Fibroblast of the aortic adventitia (primary cell): ENCODE measurements around the gene NACC2. TPM values are rescaled to one million over a fixed set of nuclear protein-coding genes. Genes with fewer than 3 reads are reported as not detected.

Source experiments
- DNase-seq: peaks from one replicate; pipeline ENCODE4 v3.0.0-alpha.2; 2010; ENCODE audit warnings: low read depth
- H3K4me3 ChIP-seq: 2 replicates; pipeline ENCODE4 v1.5.1; 2011; ENCODE audit warnings: low read depth, mild to moderate bottlenecking, control low read depth, low read length, moderate library complexity
- total RNA-seq: library from RNA; depleted of rRNA; stranded (reverse); fragments of >200 nt; gene quantifications from 2 replicates; pipeline ENCODE4 v1.2.3, GENCODE V29; 2012; ENCODE audit warnings: low replicate concordance
- TF ChIP-seq, protein P1 (sequence below): IDR thresholded peaks from 2 replicates; pipeline ENCODE4 v1.5.1; 2011; ENCODE audit warnings: mild to moderate bottlenecking, low read length, control low read depth, inconsistent platforms; ENCODE audit not compliant: insufficient read depth

NACC2 gene
- total RNA-seq, 1 donor = 17.4 TPM

- TF ChIP-seq, protein P1, sequence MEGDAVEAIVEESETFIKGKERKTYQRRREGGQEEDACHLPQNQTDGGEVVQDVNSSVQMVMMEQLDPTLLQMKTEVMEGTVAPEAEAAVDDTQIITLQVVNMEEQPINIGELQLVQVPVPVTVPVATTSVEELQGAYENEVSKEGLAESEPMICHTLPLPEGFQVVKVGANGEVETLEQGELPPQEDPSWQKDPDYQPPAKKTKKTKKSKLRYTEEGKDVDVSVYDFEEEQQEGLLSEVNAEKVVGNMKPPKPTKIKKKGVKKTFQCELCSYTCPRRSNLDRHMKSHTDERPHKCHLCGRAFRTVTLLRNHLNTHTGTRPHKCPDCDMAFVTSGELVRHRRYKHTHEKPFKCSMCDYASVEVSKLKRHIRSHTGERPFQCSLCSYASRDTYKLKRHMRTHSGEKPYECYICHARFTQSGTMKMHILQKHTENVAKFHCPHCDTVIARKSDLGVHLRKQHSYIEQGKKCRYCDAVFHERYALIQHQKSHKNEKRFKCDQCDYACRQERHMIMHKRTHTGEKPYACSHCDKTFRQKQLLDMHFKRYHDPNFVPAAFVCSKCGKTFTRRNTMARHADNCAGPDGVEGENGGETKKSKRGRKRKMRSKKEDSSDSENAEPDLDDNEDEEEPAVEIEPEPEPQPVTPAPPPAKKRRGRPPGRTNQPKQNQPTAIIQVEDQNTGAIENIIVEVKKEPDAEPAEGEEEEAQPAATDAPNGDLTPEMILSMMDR = no peak
- peak overlapping the region; percentile 5 for H3K4me3 ChIP-seq
- no peak for DNase-seq
These were observed 2.3 kb downstream of the NACC2 start for GRCh38 chr9:136092741-136093140.

DNA sequence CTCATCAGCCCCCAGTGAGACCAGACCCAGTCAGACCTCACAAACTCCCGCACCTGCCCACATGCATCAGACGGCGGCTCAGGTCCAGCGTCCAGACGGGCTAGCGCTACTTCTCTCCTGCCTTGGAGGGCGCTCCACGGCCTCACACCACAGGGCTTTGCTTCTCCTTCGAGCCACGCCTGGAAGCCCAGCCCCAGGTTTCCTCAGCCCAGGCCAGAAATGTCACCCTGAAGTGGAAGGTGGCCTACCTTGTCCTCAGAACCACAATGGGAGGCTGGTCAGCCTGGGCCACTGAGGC is 2.8 kb downstream of the NACC2 start:
- H3K4me3 ChIP-seq = no peak overlapping the region
- TF ChIP-seq, protein P1 = no peak
- no peak for DNase-seq

DNA sequence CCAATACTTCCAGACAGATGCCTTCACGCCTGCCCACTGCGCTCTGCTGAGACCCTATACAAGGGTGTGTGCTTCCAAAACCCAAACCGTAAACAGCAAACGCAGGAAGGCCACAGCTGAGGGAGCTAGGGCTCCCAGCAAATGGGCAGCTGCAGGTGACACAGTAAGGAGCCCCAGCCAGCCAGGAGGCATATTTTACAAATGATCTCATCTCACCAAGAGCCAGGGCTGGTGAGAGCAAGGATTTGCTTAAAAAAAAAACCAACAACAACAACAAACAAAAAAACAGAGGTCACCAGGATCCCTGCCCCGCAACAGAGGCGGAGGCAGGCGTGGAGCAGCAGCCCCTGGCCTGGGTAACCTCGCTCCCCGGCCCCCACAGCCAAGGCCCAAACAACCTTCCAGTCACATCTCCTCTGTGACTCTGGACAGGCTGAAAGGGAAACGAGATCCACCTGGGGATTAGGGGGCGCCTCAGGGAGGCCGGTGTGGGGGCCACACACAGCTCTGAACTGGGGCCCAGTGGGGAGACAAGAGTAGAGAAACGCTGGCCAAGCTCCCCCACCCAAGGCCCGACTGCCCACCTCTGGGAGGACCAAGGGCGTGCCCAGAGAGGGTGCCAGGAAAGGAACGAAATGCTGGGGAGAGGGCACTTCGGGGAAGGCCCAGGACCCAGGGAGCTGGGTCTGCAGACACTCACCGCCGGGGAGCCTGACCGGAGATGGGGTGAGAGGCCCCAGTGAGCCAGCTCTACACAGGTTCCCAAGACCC is 3.3 kb downstream of the NACC2 start:
- TF ChIP-seq, protein P1 = no peak
- no peak overlapping the region for H3K4me3 ChIP-seq
- no peak for DNase-seq

DNA sequence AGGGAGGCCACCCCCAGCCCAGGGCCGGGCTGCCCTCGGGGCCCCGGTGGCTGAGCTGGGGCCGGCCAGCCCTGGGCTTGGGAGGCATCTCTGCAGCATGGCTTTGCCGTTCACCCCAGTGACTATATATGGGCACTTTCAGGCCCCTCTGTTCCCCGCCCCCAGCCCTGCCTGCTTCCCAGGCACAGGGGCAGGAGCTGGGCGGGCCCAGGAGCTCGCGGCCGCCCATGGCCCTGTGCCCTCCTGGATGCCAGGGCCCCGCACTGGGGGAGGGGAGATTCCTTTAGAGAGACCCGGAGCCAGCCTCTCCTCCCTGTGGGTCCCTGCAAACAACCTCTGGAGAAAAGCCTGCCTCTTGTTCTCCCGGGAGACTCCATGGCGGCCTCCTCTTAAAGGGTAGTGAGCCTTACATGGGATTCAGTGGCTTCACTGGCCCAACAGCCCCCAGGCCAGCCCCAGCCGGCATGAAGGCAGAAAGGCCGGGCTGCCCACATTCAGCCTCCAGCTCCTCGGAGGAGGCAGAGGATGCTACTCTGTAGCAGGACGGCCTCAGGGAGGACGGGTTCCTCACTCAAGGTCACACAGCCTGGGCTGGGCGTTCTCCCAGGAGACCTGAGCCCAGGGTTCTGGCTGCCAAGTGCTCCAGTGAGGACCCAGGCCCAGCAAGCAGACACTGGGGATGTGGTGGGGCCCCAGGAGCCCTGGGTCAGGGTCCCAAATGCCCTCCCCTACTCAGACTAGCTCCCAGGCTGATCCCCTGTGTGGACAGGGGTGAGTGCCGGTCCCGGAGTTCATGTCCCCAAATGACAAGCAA is 4.1 kb downstream of the NACC2 start:
- DNase-seq = no peak
- TF ChIP-seq, protein P1 = no peak
- no peak overlapping the region for H3K4me3 ChIP-seq

DNA sequence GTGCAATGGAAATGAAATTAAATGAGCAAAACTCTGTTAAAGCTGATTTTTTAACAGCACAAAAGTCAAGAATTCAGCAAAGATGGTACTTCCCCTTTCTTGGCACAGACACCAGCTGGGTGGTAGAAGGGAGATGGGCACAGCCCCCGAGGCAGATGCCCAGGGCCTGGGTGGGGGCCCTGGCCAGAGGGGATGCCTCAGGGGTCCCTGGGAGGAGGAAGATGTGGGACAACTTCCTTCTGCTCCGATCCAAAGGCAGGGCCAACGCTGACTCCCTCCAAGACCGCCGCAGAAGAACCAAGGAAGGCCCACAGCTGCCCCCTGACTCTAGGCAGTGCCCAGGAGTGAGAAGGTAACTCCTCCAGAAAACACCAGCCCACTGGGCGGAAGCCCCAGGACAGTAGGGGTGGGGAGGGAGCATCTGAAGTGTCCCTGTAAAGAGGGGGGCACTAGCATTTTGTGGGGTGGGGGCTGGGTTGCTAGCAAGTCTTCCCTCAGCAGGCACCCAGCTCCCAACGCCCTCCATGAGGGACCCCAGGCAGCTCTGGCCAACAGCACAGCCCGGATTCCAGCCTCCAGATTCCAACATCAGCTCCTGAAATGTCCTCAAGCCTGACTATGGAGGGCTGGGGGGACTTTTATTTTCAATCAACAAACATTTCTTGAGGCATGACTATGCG is 4.9 kb downstream of the NACC2 start:
- DNase-seq = no peak
- H3K4me3 ChIP-seq = no peak overlapping the region
- TF ChIP-seq, protein P1 = no peak

GRCh38 chr9:136089697-136090045 is 5.4 kb downstream of the NACC2 start:
- peak; percentile 71 for DNase-seq
- TF ChIP-seq, protein P1 = peak; percentile 49
- H3K4me3 ChIP-seq = no peak overlapping the region
